ENCODE measurements around the gene SOX6. TPM values are rescaled to one million over a fixed set of nuclear protein-coding genes. Genes with fewer than 3 reads are reported as not detected.

The SOX6 gene
- polyA plus RNA-seq, 3 donors: not detected

DNA sequence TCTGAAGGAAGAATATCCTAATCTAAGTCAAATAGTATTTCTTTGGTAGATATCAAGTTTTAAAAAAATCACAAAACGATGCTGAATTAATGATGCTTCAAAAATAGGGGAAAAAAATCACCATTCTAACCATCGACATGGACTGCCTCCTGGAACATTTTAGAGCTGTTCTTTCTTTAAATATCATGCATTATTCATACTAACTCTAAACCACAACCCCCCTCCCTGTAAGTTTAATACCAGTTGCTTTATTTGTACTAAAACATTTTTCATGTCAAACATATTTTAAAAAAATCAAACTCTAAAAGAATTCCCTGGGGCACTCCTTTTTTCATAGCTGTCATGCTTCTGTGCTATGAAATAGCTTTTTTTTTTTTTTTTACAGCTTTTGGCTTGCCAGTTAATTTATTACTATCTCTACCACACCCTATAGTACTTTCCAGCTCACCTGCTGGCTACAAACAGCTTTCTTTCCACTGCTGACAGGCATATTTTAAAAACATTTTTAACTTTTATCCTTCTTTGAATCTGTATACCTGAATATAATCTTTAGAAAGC lies 256.9 kb downstream of the SOX6 start:
- peaks cover 0 to 6% (median 0%) of the 10 kb centered on the region in 7 donors for H3K9me3 Mint-ChIP-seq
- no peak for TF ChIP-seq CTCF (IDR thresholded peaks at IDR 0.05)
- no peak overlapping the region for H3K4me3 Mint-ChIP-seq
- H3K4me1 Mint-ChIP-seq: no peaks in the 10 kb centered on the region
- intact Hi-C loops (cut with micrococcal nuclease): no loop called here
- H4K20me1 ChIP-seq (ENCODE audit: insufficient read depth, low read length): no peaks in the 10 kb centered on the region
- no peaks in the 10 kb centered on the region for H3K4me1 ChIP-seq (ENCODE audit: control insufficient read depth in 1 of 2, insufficient read depth in 2 of 2, low read length in 2 of 2)
- no peaks in the 10 kb centered on the region for H3K36me3 Mint-ChIP-seq
- no peak overlapping the region for H3K4me3 ChIP-seq (replicated peaks in 1 of 3; ENCODE audit: low read depth in 2 of 3, low read length in 3 of 3)
- no peak overlapping the region for H3K27ac ChIP-seq (ENCODE audit: low read depth in 1 of 2, low read length in 2 of 2)
- H2AFZ ChIP-seq (ENCODE audit: insufficient read depth, low read depth, low read length, poor library complexity, severe bottlenecking): no peak overlapping the region
- H3K27me3 ChIP-seq (ENCODE audit: control insufficient read depth in 2 of 2, insufficient read depth in 2 of 2, low read length in 2 of 2): no peaks in the 10 kb centered on the region
- H3K79me2 ChIP-seq (ENCODE audit: insufficient read depth, low read length): no peaks in the 10 kb centered on the region
- H3K9me3 ChIP-seq (replicated peaks in 1 of 2; ENCODE audit: control insufficient read depth in 1 of 2, insufficient read depth in 1 of 2, low read length in 2 of 2): no peaks in the 10 kb centered on the region
- DNase-seq: no peak
- no peaks in the 10 kb centered on the region for H3K36me3 ChIP-seq (replicated peaks in 1 of 2; ENCODE audit: control insufficient read depth in 1 of 2, insufficient read depth in 2 of 2, low read length in 2 of 2)
- no peak overlapping the region for H3K9ac ChIP-seq (ENCODE audit: insufficient read depth, low read length, poor library complexity, severe bottlenecking)
- H3K4me2 ChIP-seq (replicated peaks; ENCODE audit: extremely low read depth, low read length, poor library complexity, severe bottlenecking): no peak overlapping the region
- no peak overlapping the region for H3K27ac Mint-ChIP-seq
- H3K27me3 Mint-ChIP-seq (ENCODE audit: low read depth in 3 of 3): no peaks in the 10 kb centered on the region
- no CpG with 5 or more reads among the region's 2 CpGs for WGBS (ENCODE audit: insufficient coverage)

GRCh38 chr11:16098526-16099205 lies 257.7 kb downstream of the SOX6 start:
- H3K27ac Mint-ChIP-seq: no peak overlapping the region
- no peaks in the 10 kb centered on the region for H3K27me3 Mint-ChIP-seq (ENCODE audit: low read depth in 3 of 3)
- Histone ChIP-seq H3K27ac (ENCODE audit: low read depth in 1 of 2, low read length in 2 of 2) (no peak overlapping the region), H3K36me3 (replicated peaks in 1 of 2; ENCODE audit: control insufficient read depth in 1 of 2, insufficient read depth in 2 of 2, low read length in 2 of 2) (no peaks in the 10 kb centered on the region), H3K27me3 (ENCODE audit: control insufficient read depth in 2 of 2, insufficient read depth in 2 of 2, low read length in 2 of 2) (no peaks in the 10 kb centered on the region), H3K79me2 (ENCODE audit: insufficient read depth, low read length) (no peaks in the 10 kb centered on the region), H3K4me2 (replicated peaks; ENCODE audit: extremely low read depth, low read length, poor library complexity, severe bottlenecking) (no peak overlapping the region), H4K20me1 (ENCODE audit: insufficient read depth, low read length) (no peaks in the 10 kb centered on the region), H3K9ac (ENCODE audit: insufficient read depth, low read length, poor library complexity, severe bottlenecking) (no peak overlapping the region), H3K9me3 (replicated peaks in 1 of 2; ENCODE audit: control insufficient read depth in 1 of 2, insufficient read depth in 1 of 2, low read length in 2 of 2) (no peaks in the 10 kb centered on the region), H3K4me1 (ENCODE audit: control insufficient read depth in 1 of 2, insufficient read depth in 2 of 2, low read length in 2 of 2) (no peaks in the 10 kb centered on the region), H3K4me3 (replicated peaks in 1 of 3; ENCODE audit: low read depth in 2 of 3, low read length in 3 of 3) (no peak overlapping the region), H2AFZ (ENCODE audit: insufficient read depth, low read depth, low read length, poor library complexity, severe bottlenecking) (no peak overlapping the region)
- peaks cover 0 to 6% (median 0%) of the 10 kb centered on the region in 7 donors for H3K9me3 Mint-ChIP-seq
- no peaks in the 10 kb centered on the region for H3K4me1 Mint-ChIP-seq
- DNase-seq: no peak
- no peaks in the 10 kb centered on the region for H3K36me3 Mint-ChIP-seq
- 60% methylated on average over 1 of the region's 3 CpGs for WGBS (ENCODE audit: insufficient coverage)
- intact Hi-C loops (cut with micrococcal nuclease): no loop called here
- no peak for TF ChIP-seq CTCF (IDR thresholded peaks at IDR 0.05)
- no peak overlapping the region for H3K4me3 Mint-ChIP-seq
